Activated naive CD8-positive, alpha-beta T cell treated with anti-CD3 and anti-CD28 coated beads, Interleukin-2, amount 50 U/mL, for 16 hours (primary cell): ENCODE data around the gene SLC27A3.

Experiments
- DNase-seq: peaks from one replicate; pipeline ENCODE4 v3.0.0-alpha.2; 2020; ENCODE audit warnings: low read depth, low spot score

The SLC27A3 gene

DNA sequence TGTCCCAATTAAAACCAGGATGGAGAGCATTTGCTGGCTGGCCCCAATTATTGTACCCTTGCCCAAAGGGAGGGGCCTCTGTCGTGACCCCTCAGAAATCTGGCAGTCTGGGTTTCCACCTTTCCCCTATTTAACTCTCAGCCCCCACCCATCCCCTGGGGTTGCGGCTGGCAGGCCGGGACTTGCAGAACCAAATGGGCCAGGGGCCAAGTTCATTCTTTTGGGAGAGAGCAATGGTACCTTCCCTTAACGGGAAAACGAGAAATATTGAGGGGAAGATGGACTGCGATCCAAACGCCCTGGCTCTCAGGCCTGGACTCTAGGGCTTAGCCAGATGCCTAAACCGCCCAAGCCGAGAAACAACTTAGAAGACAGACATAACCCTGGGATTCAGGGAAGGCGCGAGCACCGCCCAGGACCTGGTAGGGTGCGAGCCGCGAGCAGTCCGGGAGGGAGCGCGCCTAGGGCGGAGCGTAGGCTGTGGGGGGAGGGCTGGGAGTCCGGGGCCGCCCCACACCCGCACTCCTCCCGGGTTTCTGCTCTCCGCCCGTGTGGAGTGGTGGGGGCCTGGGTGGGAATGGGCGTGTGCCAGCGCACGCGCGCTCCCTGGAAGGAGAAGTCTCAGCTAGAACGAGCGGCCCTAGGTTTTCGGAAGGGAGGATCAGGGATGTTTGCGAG lies at the start of gene SLC27A3:
SLC27A3 (plus strand) TSS at position 628 of the 678 bp plus-strand sequence. CDS start 91 bp downstream, outside the sequence.
- no peak for DNase-seq

GRCh38 chr1:153727463-153728304 lies 47.5 kb upstream of the SLC27A3 start, which contains the start of gene INTS3:
INTS3 (plus strand) TSS chr1:153728050; CDS start chr1:153728635, 585 bp downstream.
- peak; percentile 99 for DNase-seq

DNA sequence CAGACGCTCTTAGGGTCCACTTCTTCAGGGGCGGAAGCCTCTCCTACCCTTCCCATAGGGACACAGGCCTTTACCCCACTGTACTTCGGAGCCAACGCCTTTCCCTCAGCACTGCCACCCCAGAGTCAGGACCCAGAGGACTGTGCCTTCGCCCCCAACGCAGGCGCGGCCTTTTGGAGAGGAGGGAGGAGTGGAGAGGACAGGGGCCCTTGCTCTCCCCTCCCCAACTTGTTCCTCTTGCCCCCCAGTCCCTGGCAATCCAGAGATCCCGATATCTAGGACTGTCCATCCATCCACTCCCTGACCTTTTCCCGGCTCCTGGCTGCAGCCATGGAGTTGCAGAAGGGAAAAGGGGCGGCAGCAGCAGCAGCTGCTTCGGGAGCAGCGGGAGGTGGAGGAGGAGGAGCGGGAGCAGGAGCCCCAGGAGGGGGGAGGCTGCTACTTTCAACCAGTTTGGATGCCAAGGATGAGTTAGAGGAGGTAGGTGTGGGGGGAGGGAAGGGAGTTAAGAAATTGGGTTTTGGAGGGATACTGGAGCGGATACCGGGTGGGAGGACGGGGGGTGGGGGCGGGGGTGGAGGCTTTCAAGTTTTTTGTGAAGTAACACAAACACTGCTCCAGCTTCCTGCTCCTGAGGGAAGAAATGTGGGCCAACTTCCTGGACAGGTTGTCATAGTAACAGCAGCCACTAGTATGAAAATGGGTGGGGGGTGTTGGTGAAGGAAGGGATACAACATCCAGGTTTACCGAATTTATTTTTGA lies 46.7 kb upstream of the SLC27A3 start:
- DNase-seq, result no peak

DNA sequence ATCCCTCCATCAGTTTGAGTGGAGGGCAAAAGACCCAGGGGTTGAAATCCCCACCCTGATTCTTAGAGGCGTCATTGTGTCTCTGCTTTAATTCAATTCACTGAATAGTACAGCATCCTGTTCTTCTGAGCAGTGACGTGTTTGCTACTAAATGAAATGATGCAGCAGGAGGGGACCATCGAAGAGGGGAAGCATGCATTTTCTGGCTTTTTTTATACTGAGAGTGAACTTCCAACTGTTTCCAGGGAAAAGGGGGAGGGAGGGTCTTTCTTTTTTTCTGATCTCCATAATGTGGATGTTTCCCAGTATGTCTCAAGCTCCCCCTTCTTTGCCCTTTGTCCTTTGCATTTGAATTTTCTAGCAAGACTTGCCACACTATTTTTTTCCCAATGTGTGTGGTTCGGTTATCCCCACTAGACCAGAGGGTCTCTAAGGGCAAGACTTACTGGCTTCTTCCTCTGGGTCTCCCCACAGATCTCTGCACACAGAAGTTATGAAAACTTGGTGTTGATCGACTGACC lies 44.7 kb upstream of the SLC27A3 start:
- DNase-seq, result no peak

- no peak for DNase-seq
Measured at GRCh38 chr1:153733970-153734369, 41.2 kb upstream of the SLC27A3 start.

- DNase-seq, result no peak
Measured at GRCh38 chr1:153734396-153735089, 40.7 kb upstream of the SLC27A3 start.

GRCh38 chr1:153735090-153735420 lies 40.2 kb upstream of the SLC27A3 start:
- no peak for DNase-seq

- no peak for DNase-seq
Measured at GRCh38 chr1:153741986-153742385, 33.2 kb upstream of the SLC27A3 start.

DNA sequence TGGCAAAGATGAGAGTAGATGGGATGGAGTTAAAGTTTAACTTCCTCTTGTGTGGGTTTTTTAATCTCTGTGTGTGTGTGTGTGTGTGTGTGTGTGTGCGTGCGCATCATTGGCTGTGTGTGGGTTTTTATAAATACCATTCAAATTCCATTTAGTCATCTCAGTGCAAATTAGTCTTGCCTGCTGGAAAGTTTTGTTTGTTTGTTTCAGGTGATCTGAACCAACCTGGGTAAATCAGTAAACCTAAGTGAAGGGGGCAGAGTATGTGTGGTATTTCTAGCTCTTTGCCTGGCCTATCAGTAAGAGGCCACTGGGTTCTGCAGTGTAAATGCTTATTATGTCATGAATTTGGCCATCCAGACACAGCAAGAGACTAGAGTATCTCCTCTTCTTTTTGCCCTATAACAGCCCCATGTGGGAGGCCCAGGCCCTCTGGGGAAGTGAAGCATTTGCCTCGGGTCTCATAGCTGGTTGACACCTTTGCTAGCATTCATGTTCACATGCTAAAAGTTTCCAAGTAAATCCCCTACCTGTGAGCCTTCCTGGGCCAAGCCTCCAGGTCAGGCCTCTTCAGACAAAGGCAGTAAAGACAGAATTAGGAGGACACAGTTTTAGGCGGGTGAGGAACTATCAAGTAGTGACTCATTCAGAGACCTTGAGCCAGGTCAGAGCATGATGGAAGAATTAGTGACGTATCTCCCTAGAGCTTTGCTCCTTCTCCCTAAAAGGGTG lies 32.6 kb upstream of the SLC27A3 start:
- DNase-seq, result no peak

DNA sequence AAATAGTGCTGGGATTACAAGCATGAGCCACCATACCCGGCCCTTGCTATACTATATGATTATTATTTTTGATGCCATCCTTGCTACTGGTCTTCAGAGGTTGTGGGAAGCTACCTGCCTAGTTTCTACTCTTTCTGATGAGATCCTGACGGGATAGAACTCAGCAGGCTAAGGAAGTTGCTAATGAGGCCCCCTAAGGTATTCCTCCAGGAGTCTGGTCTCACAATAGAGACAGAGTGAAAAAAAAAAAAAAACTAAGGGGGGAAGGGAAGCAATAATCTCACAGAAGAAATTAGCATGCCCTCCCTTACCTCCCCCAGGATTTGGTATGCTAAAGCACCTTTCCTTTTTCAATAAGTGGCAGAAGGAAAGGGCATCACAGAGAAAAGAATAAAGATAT lies 29.8 kb upstream of the SLC27A3 start:
- DNase-seq, result no peak

DNA sequence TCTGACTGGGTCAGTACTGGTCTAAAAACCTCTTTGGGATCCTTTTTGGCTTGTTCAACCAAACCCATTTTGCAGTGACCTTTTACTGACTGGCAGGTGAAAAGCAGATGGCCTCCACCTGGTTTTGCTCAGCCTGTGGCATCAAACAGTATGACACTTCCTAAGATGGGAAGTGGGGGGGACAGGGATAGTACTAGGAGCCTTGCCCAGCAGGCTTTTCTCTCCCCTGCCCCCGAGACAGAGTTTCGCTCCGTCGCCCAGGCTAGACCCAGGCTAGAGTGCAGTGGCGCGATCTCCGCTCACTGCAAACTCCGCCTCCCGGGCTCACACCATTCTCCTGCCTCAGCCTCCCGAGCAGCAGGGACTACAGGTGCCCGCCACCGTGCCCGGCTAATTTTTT lies 29.0 kb upstream of the SLC27A3 start:
- DNase-seq, result no peak

GRCh38 chr1:153748903-153749302 lies 26.3 kb upstream of the SLC27A3 start:
- DNase-seq, result no peak

- peak; percentile 62 for DNase-seq
Measured at GRCh38 chr1:153749408-153750005, 25.7 kb upstream of the SLC27A3 start.

DNA sequence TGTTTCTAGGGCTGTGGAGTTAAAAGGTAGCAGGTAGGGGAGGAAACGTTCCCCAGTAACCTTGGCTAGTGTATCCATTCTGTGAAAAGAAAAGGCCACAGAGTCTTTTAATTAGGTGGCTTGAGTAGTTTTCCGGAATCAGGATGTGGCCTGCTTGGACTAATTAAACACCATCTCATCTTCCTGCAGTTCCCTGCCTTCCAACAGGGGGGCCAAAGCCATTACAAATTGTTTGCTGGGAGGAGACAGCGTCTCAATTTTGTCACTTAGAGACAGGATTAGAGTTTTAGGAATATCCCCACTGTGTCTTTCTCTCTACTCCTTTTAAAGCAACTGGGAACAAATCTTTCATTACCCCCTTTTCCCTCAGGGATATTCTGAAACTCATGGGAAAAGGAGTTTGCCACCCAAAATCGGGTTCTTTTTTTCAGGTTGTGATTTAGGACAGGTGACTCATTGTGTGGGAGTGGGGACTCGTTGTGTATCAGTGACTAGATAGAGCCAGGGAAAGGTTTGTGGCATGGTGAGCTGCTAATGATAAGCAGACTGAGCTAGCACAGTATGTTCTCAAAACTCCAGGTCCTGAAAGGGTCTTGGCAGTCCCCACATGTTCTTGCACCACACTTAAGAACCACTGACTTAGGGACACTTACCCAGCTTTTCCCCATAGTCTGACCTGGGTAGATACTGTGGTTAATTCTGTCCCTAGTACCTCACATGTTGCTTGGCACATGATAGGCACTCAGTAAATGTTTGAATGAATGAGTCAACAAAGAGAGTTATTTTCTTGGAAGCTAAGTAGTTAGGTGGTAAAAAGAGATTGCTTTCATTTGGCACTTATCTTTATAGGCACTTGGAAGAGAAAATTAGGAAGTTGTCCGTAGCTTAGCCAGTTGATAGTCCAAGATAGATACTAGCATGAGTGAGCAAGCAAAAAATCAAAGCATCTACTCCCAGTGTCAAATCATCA lies 24.9 kb upstream of the SLC27A3 start:
- no peak for DNase-seq

DNA sequence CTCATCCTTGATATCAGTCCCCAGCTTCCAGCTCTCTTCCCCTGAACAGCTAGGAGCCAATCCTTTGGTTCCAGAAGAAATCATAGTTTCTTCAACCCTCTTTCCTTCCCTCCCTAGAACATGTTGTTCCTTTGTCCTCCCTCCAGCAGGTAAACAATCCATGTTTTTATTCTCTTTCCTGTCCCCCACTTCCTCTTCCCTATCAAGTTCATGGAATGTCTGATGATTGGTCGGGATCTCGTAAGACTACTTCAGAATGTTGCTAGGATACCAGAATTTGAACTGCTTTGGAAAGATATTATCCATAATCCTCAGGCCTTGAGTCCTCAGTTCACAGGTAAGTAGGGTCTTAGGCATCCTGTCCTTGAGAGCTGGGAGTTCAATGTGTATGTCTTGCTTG lies 23.1 kb upstream of the SLC27A3 start:
- DNase-seq, result no peak

DNA sequence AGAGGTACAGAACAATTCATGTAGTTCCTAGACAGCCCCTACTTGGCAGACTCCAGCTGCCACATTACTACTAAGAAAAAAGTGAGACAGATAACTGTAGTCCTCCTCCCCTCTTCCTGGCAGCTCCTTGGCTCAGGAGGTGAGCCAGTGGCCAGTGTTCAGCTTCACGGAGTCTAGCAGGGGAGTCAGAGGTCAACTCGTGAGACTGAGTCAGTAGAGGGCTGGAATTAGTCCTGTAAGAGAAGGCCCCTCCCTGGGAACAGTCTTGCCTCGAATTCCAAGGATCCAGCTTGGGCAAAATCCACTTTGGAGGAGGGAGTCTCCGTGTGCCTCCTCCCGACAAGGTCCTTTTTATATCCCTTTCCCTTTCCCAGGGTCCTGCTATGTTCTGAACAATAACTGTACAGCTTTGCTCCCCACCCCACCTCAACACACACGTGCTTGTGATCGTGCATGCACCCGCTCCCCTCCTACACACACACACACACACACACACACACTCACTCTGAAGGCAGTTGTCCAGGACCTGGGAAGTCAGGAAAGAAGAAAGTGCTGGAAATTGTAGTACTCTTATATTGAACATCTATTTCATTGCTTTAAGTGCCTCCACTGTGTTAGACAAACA lies 22.5 kb upstream of the SLC27A3 start:
- no peak for DNase-seq

DNA sequence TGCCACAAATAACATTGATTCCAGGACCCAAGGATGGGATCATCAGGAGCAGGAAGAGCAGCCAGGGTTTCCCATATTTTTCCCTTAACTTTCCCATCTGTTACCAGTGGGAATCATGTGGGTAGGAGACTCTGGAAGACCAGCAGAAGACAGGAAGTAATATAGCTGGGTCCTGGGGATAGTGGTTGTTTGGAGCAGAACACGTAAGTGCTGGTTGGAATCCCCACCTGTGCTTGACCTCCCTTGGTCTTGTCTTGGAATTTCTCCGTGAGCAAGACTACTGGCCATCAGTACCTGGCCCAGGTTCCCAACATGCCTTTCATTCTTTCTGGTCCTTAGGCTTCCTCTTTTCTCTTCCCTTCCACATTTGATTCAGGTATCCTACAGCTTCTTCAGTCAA lies 20.9 kb upstream of the SLC27A3 start:
- DNase-seq, result no peak

DNA sequence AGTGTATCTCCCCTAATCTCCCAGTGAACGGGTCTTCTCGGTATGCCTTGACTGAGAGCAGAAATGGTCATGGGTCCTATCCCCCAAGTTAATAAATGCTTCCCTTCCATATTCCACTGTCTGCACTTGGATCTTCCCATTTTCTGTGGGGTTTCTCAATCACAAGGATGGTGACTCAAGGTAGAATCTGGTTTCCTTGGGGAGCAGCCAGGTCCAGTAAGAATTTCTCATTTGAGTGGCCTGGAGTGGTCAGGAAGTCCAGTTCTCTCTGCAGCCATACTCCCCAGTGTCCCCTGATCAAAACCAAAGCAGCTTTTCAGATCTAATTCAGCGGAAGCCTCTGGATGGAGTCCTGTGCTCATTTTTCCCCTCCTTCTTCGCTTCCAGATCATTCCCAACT lies 14.8 kb upstream of the SLC27A3 start:
- no peak for DNase-seq
